Neural cell (in vitro differentiated cells): ENCODE data around the gene COMP. TPM values are rescaled to one million over a fixed set of nuclear protein-coding genes. Genes with fewer than 3 reads are reported as not detected.

Experiments
- H2AFZ ChIP-seq: fragments of 200-600, 300-800 bp; sonication (generic), shearing (Covaris generic); 2 replicates; pipeline ENCODE4 v1.6.0; 2014; ENCODE audit warnings: low read depth, mild to moderate bottlenecking, antibody characterized with exemption, low read length, moderate library complexity
- H3F3A ChIP-seq: fragments of 200-600 bp; shearing (Covaris generic); 2 replicates; pipeline ENCODE4 v1.6.1; 2016; ENCODE audit warnings: mild to moderate bottlenecking, moderate library complexity, mixed read lengths, antibody characterized with exemption, low read length; ENCODE audit not compliant: insufficient read depth, poor library complexity, severe bottlenecking
- H3K27ac ChIP-seq: fragments of 200-600, 300-800 bp; sonication (generic), shearing (Covaris generic); 2 replicates; pipeline ENCODE4 v1.5.1; 2014; ENCODE audit warnings: mild to moderate bottlenecking, low read length, moderate library complexity
- H3K27me3 ChIP-seq: fragments of 300-800, 200-600 bp; sonication (generic), shearing (Covaris generic); 2 replicates; pipeline ENCODE4 v1.6.0; 2014; ENCODE audit warnings: mild to moderate bottlenecking, low read depth, low read length, moderate library complexity; ENCODE audit not compliant: insufficient read depth
- H3K36me3 ChIP-seq: fragments of 300-800, 200-600 bp; sonication (generic), shearing (Covaris generic); 2 replicates; pipeline ENCODE4 v1.5.1; 2014; ENCODE audit warnings: mild to moderate bottlenecking, antibody characterized with exemption, low read length, moderate library complexity; ENCODE audit not compliant: insufficient read depth
- H3K4me2 ChIP-seq: fragments of 300-800, 200-600 bp; sonication (generic), shearing (Covaris generic); 2 replicates; pipeline ENCODE4 v1.6.0; 2014; ENCODE audit warnings: mild to moderate bottlenecking, low read length
- H3K4me3 ChIP-seq: fragments of 300-800, 200-600 bp; sonication (generic), shearing (Covaris generic); 2 replicates; pipeline ENCODE4 v1.5.1; 2014; ENCODE audit warnings: mild to moderate bottlenecking, low read length, moderate library complexity
- H3K79me2 ChIP-seq: fragments of 200-600 bp; shearing (Covaris generic); replicated peaks from 2 replicates; pipeline ENCODE4 v1.6.0; 2014; ENCODE audit warnings: mild to moderate bottlenecking, low read length, moderate library complexity; ENCODE audit not compliant: insufficient read depth
- H3K9ac ChIP-seq: fragments of 300-800, 200-600 bp; sonication (generic), shearing (Covaris generic); 2 replicates; pipeline ENCODE4 v1.6.1; 2016; ENCODE audit warnings: mild to moderate bottlenecking, low read length, mixed read lengths
- H3K9me2 ChIP-seq: fragments of 200-600 bp; shearing (Covaris generic); 2 replicates; pipeline ENCODE4 v1.6.1; 2016; ENCODE audit warnings: mild to moderate bottlenecking, low read length, mixed read lengths; ENCODE audit not compliant: insufficient read depth
- H3K9me3 ChIP-seq: fragments of 200-600, 300-800 bp; sonication (generic), shearing (Covaris generic); 2 replicates; pipeline ENCODE4 v1.6.1; 2016; ENCODE audit warnings: mild to moderate bottlenecking, mixed run types, low read length, moderate library complexity, mixed read lengths
- H4K20me1 ChIP-seq: fragments of 200-600 bp; shearing (Covaris generic); 2 replicates; pipeline ENCODE4 v1.6.1; 2016; ENCODE audit warnings: mild to moderate bottlenecking, mixed run types; ENCODE audit not compliant: insufficient read depth
- CTCF ChIP-seq: fragments of 450-650 bp; IDR thresholded peaks from 2 replicates; pipeline ENCODE4 v1.5.1; 2014; ENCODE audit warnings: antibody characterized with exemption, mild to moderate bottlenecking, moderate library complexity; ENCODE audit not compliant: poor library complexity, severe bottlenecking
- EP300 ChIP-seq: fragments of 450-650 bp; conservative IDR thresholded peaks from 2 replicates; pipeline ENCODE4 v1.6.1; 2014; ENCODE audit warnings: antibody characterized with exemption, mild to moderate bottlenecking, moderate library complexity; ENCODE audit not compliant: poor library complexity, severe bottlenecking
- EZH2 ChIP-seq: fragments of 200-600, 300-800 bp; shearing (Covaris generic), sonication (generic); IDR thresholded peaks from 2 replicates; pipeline ENCODE4 v1.6.1; 2014; ENCODE audit warnings: antibody characterized with exemption, low read length, borderline replicate concordance, mild to moderate bottlenecking; ENCODE audit not compliant: insufficient read depth, poor library complexity, severe bottlenecking
- MXI1 ChIP-seq: fragments of 450-650 bp; conservative IDR thresholded peaks from 2 replicates; pipeline ENCODE4 v1.6.1; 2014; ENCODE audit warnings: antibody characterized with exemption, mild to moderate bottlenecking; ENCODE audit not compliant: poor library complexity, severe bottlenecking
- POLR2AphosphoS5 ChIP-seq: IDR thresholded peaks from 2 replicates; pipeline ENCODE4 v1.6.1; 2012
- RAD21 ChIP-seq: fragments of 450-650 bp; conservative IDR thresholded peaks from 2 replicates; pipeline ENCODE4 v1.6.1; 2014; ENCODE audit warnings: antibody characterized with exemption, mild to moderate bottlenecking, moderate library complexity
- REST ChIP-seq: IDR thresholded peaks from 2 replicates; pipeline ENCODE4 v1.6.1; 2012; ENCODE audit warnings: borderline replicate concordance
- SMC3 ChIP-seq: fragments of 450-650 bp; conservative IDR thresholded peaks from 2 replicates; pipeline ENCODE4 v1.6.1; 2014; ENCODE audit warnings: antibody characterized with exemption, mild to moderate bottlenecking, moderate library complexity; ENCODE audit not compliant: poor library complexity
- TAF1 ChIP-seq: IDR thresholded peaks from 2 replicates; pipeline ENCODE4 v1.6.1; 2012; ENCODE audit warnings: low read depth
- polyA plus RNA-seq: library from polyadenylated mRNA; depleted of rRNA; stranded (reverse); fragments of >200 nt; gene quantifications from 2 replicates; pipeline ENCODE4 v1.2.3, GENCODE V29; 2014

COMP gene
- polyA plus RNA-seq, 1 donor from 2014 or later = not detected

GRCh38 chr19:18831524-18832305 lies 40.6 kb upstream of the COMP start, which contains the start of gene UPF1:
TSS of gene UPF1 (plus strand) at chr19:18831959. CDS start at chr19:18832210, 251 bp downstream.
- Histone ChIP-seq H3F3A (no peaks in the 10 kb centered on the region), H3K4me3 (peak within 1 kb of the TSS; percentile 90), H3K9ac (peak within 1 kb of the TSS; percentile 83), H3K27ac (no peak within 1 kb of the TSS), H3K4me2 (peak within 1 kb of the TSS; percentile 50), H3K36me3 (no peaks in the 10 kb centered on the region), H3K79me2 (peaks cover 39% of the 10 kb centered on the region), H2AFZ (peak within 1 kb of the TSS; percentile 34), H3K9me2 (no peaks in the 10 kb centered on the region), H4K20me1 (peaks cover 22% of the 10 kb centered on the region), H3K9me3 (no peaks in the 10 kb centered on the region), H3K27me3 (no peaks in the 10 kb centered on the region)
- TF ChIP-seq EP300 = peak; percentile 48
- TF ChIP-seq CTCF = peak; percentile 45
- TF ChIP-seq MXI1 = peak; percentile 76
- no peak for TF ChIP-seq EZH2
- TF ChIP-seq POLR2AphosphoS5 = peak; percentile 94
- peak; percentile 44 for TF ChIP-seq REST
- peak; percentile 46 for TF ChIP-seq RAD21
- no peak for TF ChIP-seq TAF1
- peak; percentile 61 for TF ChIP-seq SMC3

GRCh38 chr19:18830488-18830887 lies 39.4 kb upstream of the COMP start:
- Histone ChIP-seq H3K79me2 (peaks cover 30% of the 10 kb centered on the region), H3K27me3 (no peaks in the 10 kb centered on the region), H3F3A (no peaks in the 10 kb centered on the region), H3K27ac (no peak overlapping the region), H3K36me3 (no peaks in the 10 kb centered on the region), H3K4me2 (no peak overlapping the region), H3K9ac (no peak overlapping the region), H4K20me1 (peaks cover 22% of the 10 kb centered on the region), H2AFZ (no peak overlapping the region), H3K9me2 (no peaks in the 10 kb centered on the region), H3K4me3 (no peak overlapping the region), H3K9me3 (no peaks in the 10 kb centered on the region)
- TF ChIP-seq RAD21 = no peak
- no peak for TF ChIP-seq MXI1
- TF ChIP-seq CTCF = no peak
- TF ChIP-seq POLR2AphosphoS5 = no peak
- no peak for TF ChIP-seq EP300
- no peak for TF ChIP-seq EZH2
- no peak for TF ChIP-seq TAF1
- TF ChIP-seq REST = no peak
- TF ChIP-seq SMC3 = no peak
